Measurements from ENCODE around the gene TEX38. TPM values are rescaled to one million over a fixed set of nuclear protein-coding genes. Genes with fewer than 3 reads are reported as not detected.
"Not testable (repeated sequence)": the region's sequence is repeated elsewhere in the genome, so short reads cannot be mapped to it uniquely, and the experiment has no call there.

Gene TEX38
- polyA plus RNA-seq, 1 experiment: 0.07 TPM

GRCh38 chr1:46654012-46654411, 17.6 kb upstream of the TEX38 start:
- ChIA-PET POLR2A (no interaction called here), CTCF (interaction anchor here (1.4 kb wide), 2 partner anchors 12 to 71 kb away, joined by 3 to 4 read pairs; no protein-coding TSS in a partner anchor)
- H3K4me3 ChIP-seq (ENCODE audit: low read depth, low read length): no peak overlapping the region
- no peaks in the 10 kb centered on the region for H3K27me3 ChIP-seq (ENCODE audit: control insufficient read depth, insufficient read depth, low read length)
- peaks cover 2% of the 10 kb centered on the region for H3K36me3 ChIP-seq (ENCODE audit: control insufficient read depth, insufficient read depth, low read length)
- no peak for DNase-seq (ENCODE audit: low read depth)
- TF ChIP-seq CTCF (IDR thresholded peaks at IDR 0.05; ENCODE audit: insufficient read depth, low read depth, low read length): no peak

GRCh38 chr1:46654698-46655097, 17.0 kb upstream of the TEX38 start:
- DNase-seq (ENCODE audit: low read depth); H3K27me3 ChIP-seq (ENCODE audit: control insufficient read depth, insufficient read depth, low read length); CTCF ChIA-PET; POLR2A ChIA-PET; H3K4me3 ChIP-seq (ENCODE audit: low read depth, low read length); H3K36me3 ChIP-seq (ENCODE audit: control insufficient read depth, insufficient read depth, low read length): not testable (repeated sequence)

- DNase-seq (ENCODE audit: low read depth): no peak
- Histone ChIP-seq H3K4me3 (ENCODE audit: low read depth, low read length) (no peak overlapping the region), H3K36me3 (ENCODE audit: control insufficient read depth, insufficient read depth, low read length) (no peaks in the 10 kb centered on the region; the same call in 1 of the 2 replicates), H3K27me3 (ENCODE audit: control insufficient read depth, insufficient read depth, low read length) (no peaks in the 10 kb centered on the region)
- CTCF ChIA-PET: interaction anchor here (1.9 kb wide), 1 partner anchor 12 kb away, joined by 5 read pairs; the partner anchor contains the start of gene ATPAF1
- TF ChIP-seq CTCF (IDR thresholded peaks at IDR 0.05; ENCODE audit: insufficient read depth, low read depth, low read length): no peak
- POLR2A ChIA-PET: no interaction called here
Measured at GRCh38 chr1:46655848-46656247, 15.8 kb upstream of the TEX38 start.

GRCh38 chr1:46656643-46657042, 15.0 kb upstream of the TEX38 start:
- Histone ChIP-seq H3K36me3 (ENCODE audit: control insufficient read depth, insufficient read depth, low read length) (no peaks in the 10 kb centered on the region; the same call in 1 of the 2 replicates), H3K4me3 (ENCODE audit: low read depth, low read length) (no peak overlapping the region), H3K27me3 (ENCODE audit: control insufficient read depth, insufficient read depth, low read length) (no peaks in the 10 kb centered on the region)
- ChIA-PET POLR2A (no interaction called here), CTCF (interaction anchor here (0.9 to 1.9 kb wide), 3 partner anchors 9 to 18 kb away, joined by 3 to 5 read pairs (median 3); partner anchors contain the start of gene ATPAF1)
- TF ChIP-seq CTCF (IDR thresholded peaks at IDR 0.05; ENCODE audit: insufficient read depth, low read depth, low read length): no peak
- no peak for DNase-seq (ENCODE audit: low read depth)

GRCh38 chr1:46657775-46658174, 13.9 kb upstream of the TEX38 start:
- Histone ChIP-seq H3K4me3 (ENCODE audit: low read depth, low read length) (no peak overlapping the region), H3K36me3 (ENCODE audit: control insufficient read depth, insufficient read depth, low read length) (no peaks in the 10 kb centered on the region; the same call in 1 of the 2 replicates), H3K27me3 (ENCODE audit: control insufficient read depth, insufficient read depth, low read length) (no peaks in the 10 kb centered on the region)
- DNase-seq (ENCODE audit: low read depth): no peak
- POLR2A ChIA-PET: interaction anchor here (0.6 kb wide), 1 partner anchor 329 kb away, joined by 4 read pairs; no protein-coding TSS in a partner anchor
- CTCF ChIA-PET: interaction anchor here (0.9 to 1.0 kb wide), 2 partner anchors 17 to 60 kb away, joined by 3 read pairs; no protein-coding TSS in a partner anchor
- TF ChIP-seq CTCF (IDR thresholded peaks at IDR 0.05; ENCODE audit: insufficient read depth, low read depth, low read length): no peak
